Aorta (tissue), 5 donors: ENCODE measurements around the gene UBR4. TPM values are rescaled to one million over a fixed set of nuclear protein-coding genes. Genes with fewer than 3 reads are reported as not detected.

Source experiments
- ATAC-seq: fragments of 200-7000 bp; cut with Tn5 transposase; one replicate; pipeline ENCODE4 v1.9.1; 2022; ENCODE audit warnings: moderate library complexity; ENCODE audit not compliant: low FRiP score
- DNase-seq, 2 donors: peaks; one replicate each; pipeline ENCODE4 v3.0.0-alpha.2; 2020
- H3K27ac ChIP-seq, 2 donors: one replicate each; pipeline ENCODE4 v1.5.1; 2013; ENCODE audit warnings: low read length in 2 of 2, mild to moderate bottlenecking in 2 of 2, moderate library complexity in 2 of 2, control low read depth in 1 of 2, inconsistent platforms in 1 of 2, low read depth in 1 of 2
- H3K27me3 ChIP-seq, 2 donors: one replicate each; pipeline ENCODE4 v1.6.1; 2013; ENCODE audit warnings: control low read depth in 1 of 2, low read length in 1 of 2, mild to moderate bottlenecking in 1 of 2, moderate library complexity in 1 of 2; ENCODE audit not compliant: insufficient read depth in 2 of 2, control insufficient read depth in 1 of 2
- H3K36me3 ChIP-seq, 2 donors: one replicate each; pipeline ENCODE4 v1.6.1; 2013; ENCODE audit warnings: control low read depth in 1 of 2, low read length in 1 of 2, mild to moderate bottlenecking in 1 of 2; ENCODE audit not compliant: insufficient read depth in 2 of 2, control insufficient read depth in 1 of 2
- H3K4me1 ChIP-seq, 2 donors: one replicate each; pipeline ENCODE4 v1.6.1; 2013; ENCODE audit warnings: low read length in 2 of 2, control low read depth in 1 of 2, mild to moderate bottlenecking in 1 of 2, moderate library complexity in 1 of 2; ENCODE audit not compliant: insufficient read depth in 2 of 2, control insufficient read depth in 1 of 2
- H3K4me3 ChIP-seq, 2 donors: one replicate each; pipeline ENCODE4 v1.5.1; 2013; ENCODE audit warnings: low read length in 2 of 2, control low read depth in 1 of 2, mild to moderate bottlenecking in 1 of 2
- H3K9me3 ChIP-seq: one replicate; pipeline ENCODE4 v1.6.1; 2013; ENCODE audit warnings: mild to moderate bottlenecking, low read length; ENCODE audit not compliant: control insufficient read depth
- WGBS, 2 donors: extraction: QIAGEN DNeasy Blood & Tissue Kit; methylation state at CpG; one replicate each; pipeline ENCODE4 v1.1.7; 2013; 5-methylcytosine and 5-hydroxymethylcytosine counted together
- intact Hi-C, 2 donors: fragments of 100-400 bp; cut with DNase I; formaldehyde crosslinking; loops; one replicate each; pipeline versions ENCODE4 v1.14.2 to v1.15.0; 2022
- polyA plus RNA-seq, 2 donors: library from polyadenylated mRNA; stranded (reverse); fragments of 200-250 nt; gene quantifications; one replicate each; pipeline ENCODE4 v1.2.3, GENCODE V29; 2013
- total RNA-seq, 2 donors: library from RNA; stranded (reverse); fragmentation: NEBNext Ultra II Directional; extraction: Animal tissue kit (Norgen Biotek cat#: 25700); gene quantifications; one replicate each; pipeline ENCODE4 v1.2.1, GENCODE V29; 2021
- donor health status: healthy with polysubstance abuse.
- donor health status: Bipolar disorder and iron deficiency.
- donor health status: DM: no; HTN: no; CAD: no.
- donor health status: DM: no; HTN: no; CAD: no.
- donor health status: DM: yes; HTN: yes; CAD: no.

UBR4 gene
- total and polyA plus RNA-seq, 4 donors: 16.4 to 293 (median 187) TPM

DNA sequence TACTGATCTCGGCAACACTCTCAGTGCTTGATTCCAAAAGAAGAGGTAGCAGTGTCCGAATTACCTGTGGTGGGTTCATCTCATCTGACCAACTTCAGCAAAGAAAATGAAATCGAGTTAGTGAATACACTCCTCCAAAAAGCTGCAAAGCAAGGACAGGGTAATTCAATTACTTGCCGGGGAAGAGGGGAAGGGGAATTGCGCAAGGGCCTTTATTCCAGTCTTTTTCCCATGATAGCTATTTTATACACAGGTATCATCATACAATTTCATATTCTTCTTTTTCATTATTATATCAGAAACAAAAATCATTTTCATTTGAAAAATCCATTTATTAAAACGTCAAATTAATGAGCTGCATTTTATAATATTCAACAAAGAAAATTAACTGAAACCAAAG lies 42.9 kb downstream of the UBR4 start:
- Histone ChIP-seq H3K4me3 (no peak overlapping the region), H3K4me1 (peaks cover 0 to 3% of the 10 kb centered on the region in 2 donors), H3K27me3 (no peaks in the 10 kb centered on the region), H3K27ac (no peak overlapping the region), H3K36me3 (peaks cover 26 to 27% of the 10 kb centered on the region in 2 donors), H3K9me3 (no peaks in the 10 kb centered on the region)
- intact Hi-C loops: no loop called here
- ATAC-seq: no peak
- DNase-seq: no peak
- WGBS, 2 donors: 94 to 95% methylated on average over 6 of the region's 6 CpGs

DNA sequence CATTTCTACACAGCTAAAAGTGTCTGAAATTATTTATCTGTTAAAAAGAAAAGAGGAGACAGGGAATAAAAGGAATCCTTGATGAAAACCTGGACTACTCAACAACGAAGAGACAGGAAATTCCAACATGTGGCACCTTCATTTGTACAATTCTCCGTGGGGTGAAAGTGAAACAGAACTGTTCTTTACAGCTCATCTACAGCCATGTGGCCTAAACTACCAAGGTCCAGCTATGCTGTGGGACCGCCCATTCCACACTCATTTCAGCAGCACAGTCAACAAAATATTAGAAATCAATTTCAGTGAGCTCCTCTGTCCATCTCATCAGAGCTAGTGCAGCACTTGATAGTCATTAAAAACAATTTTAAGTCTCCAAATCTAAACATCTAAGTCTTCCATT lies 44.0 kb downstream of the UBR4 start:
- Histone ChIP-seq H3K4me1 (peaks cover 0 to 3% of the 10 kb centered on the region in 2 donors), H3K27ac (no peak overlapping the region), H3K4me3 (no peak overlapping the region), H3K27me3 (no peaks in the 10 kb centered on the region), H3K9me3 (no peaks in the 10 kb centered on the region), H3K36me3 (peaks cover 28 to 31% of the 10 kb centered on the region in 2 donors)
- intact Hi-C loops: no loop called here
- DNase-seq (no peak), ATAC-seq (no peak)
- WGBS, 2 donors: 73 to 81% methylated on average over 3 of the region's 3 CpGs

DNA sequence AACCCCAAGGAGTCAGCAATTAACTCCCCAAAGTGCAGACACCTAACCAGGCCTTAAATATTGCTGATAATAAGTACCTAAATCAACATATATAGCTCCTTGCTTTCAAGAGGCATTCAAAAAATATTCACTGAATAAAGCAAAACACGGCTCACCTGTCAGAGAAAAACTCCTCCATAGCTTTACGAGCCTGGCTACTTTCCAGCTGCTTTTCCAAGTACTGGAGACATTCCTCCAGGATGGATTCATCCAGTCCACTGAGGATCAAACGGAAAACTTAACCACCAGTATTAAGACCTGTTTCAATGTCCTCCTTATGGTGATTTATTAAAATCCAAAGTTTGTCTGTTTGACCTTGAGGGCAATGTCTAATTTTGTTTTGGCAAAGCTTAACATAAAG lies 44.6 kb downstream of the UBR4 start:
- H3K4me1 ChIP-seq: peaks cover 0 to 3% of the 10 kb centered on the region in 2 donors
- peaks cover 31 to 33% of the 10 kb centered on the region in 2 donors for H3K36me3 ChIP-seq
- peak overlapping the region in 1 of 2 donors; percentile 38 for H3K27ac ChIP-seq
- 50 to 54% methylated on average over 3 of the region's 3 CpGs for WGBS, 2 donors
- intact Hi-C loops: no loop called here
- no peak for ATAC-seq
- H3K27me3 ChIP-seq: no peaks in the 10 kb centered on the region
- H3K9me3 ChIP-seq: no peaks in the 10 kb centered on the region
- DNase-seq: no peak
- no peak overlapping the region for H3K4me3 ChIP-seq

DNA sequence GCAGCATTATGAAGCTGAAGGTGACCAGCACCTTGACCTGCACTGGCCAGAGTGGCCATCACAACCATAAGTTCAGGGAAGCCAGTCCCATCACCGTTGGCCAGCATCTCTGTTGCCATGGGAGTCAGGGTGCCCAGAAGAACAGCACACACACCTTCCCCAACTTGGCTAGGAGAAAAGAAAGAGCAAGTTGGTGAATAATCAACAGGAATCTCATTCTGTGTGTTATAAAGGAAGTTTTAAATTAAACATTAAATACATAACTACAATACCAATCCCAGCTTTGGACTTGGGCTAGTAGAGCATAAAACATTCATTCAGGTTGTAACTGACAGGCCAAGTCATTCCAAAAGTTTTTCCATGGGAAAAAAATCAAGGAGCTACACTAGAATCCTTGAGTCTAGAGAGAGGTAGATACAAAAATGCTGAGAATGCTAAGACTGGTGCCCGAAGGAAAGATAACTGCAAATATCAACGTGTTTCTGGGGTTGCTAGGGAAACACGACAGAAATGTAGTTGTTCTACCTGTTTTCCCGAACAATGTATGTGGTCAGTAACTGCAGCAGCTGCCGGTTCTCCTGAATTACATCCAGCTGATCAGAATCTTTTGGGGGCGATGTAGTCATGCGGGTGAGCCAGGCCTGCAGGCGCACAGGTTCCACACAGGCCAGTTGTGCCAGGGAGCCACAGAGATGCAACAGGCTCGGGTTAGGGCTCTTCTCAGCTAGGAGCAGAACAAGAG lies 45.6 kb downstream of the UBR4 start:
- H3K4me1 ChIP-seq: peaks cover 0 to 3% of the 10 kb centered on the region in 2 donors
- H3K4me3 ChIP-seq: no peak overlapping the region
- 75 to 82% methylated on average over 10 of the region's 10 CpGs for WGBS, 2 donors
- intact Hi-C loops: no loop called here
- no peaks in the 10 kb centered on the region for H3K9me3 ChIP-seq
- DNase-seq: no peak
- H3K36me3 ChIP-seq: peaks cover 30 to 32% of the 10 kb centered on the region in 2 donors
- peak overlapping the region in 1 of 2 donors; percentile 16 for H3K27ac ChIP-seq
- H3K27me3 ChIP-seq: no peaks in the 10 kb centered on the region
- ATAC-seq: no peak

DNA sequence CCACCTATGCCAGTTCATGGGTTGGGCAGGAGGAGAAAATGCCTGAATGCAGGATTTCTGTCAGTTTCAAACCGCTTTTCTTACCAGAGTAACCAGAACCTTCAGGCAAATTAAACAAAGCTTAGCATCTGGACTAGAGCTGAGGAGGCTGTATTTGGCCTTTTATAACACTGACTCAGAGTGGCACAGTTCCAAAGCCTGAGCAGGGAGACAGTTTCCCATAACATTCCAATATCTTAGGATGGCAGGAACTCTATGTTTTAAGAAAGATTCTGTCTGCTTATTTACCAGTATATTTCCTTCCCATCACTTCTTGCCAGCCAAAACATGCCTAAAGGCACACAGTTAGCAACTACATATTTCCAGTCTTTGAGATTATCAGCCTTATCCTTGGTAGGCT lies 46.8 kb downstream of the UBR4 start:
- peaks cover 30 to 31% of the 10 kb centered on the region in 2 donors for H3K36me3 ChIP-seq
- DNase-seq (no peak), ATAC-seq (no peak)
- intact Hi-C loops: no loop called here
- H3K4me3 ChIP-seq: no peak overlapping the region
- no peaks in the 10 kb centered on the region for H3K9me3 ChIP-seq
- H3K27me3 ChIP-seq: no peaks in the 10 kb centered on the region
- peaks cover 0 to 3% of the 10 kb centered on the region in 2 donors for H3K4me1 ChIP-seq
- peak overlapping the region in 1 of 2 donors; percentile 41 for H3K27ac ChIP-seq
- WGBS, 2 donors: 7 to 15% methylated on average over 1 of the region's 1 CpG

DNA sequence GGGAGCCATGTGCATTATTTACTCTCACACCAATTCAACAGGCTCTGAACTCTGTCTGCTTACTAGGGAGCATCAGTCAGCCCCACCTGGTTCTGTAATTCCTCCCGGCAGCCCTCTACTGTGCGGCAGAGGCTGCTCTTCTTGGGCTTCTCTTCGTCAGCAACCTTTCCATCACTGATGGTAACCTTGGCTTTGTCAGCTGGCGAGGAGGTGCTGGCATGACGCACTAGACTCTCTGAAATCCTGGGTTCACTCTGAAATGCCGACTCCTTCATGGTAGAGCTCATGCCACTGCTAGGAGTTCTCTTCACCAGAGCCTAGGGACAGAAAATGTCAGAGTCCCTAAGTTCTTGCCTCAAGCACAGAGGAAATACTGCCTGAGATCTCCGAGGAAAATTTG lies 49.2 kb downstream of the UBR4 start:
- DNase-seq: no peak
- ATAC-seq: no peak

DNA sequence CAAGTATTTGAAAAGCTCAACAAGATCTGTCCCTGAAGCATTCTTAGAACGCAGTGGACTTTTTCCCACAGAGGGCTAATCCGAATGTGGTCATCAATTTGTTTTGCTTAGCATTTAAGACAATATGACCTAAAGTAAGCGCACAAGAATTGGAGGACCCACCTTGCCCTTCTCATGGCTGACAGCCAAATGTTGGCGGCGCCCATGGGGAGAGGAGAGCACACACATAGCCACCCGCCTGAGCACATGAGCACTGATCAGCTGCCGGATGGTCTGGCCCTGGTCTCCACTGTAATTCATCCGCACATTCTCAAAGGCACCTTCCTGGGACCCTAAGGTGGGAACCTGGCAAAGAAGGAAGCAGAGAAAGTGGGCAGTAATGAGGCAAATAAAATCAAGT lies 52.4 kb downstream of the UBR4 start:
- peaks cover 28 to 36% of the 10 kb centered on the region in 2 donors for H3K36me3 ChIP-seq

More for the DNA sequence above, 49.2 kb downstream of the UBR4 start:
- WGBS, 2 donors: 90 to 92% methylated on average over 7 of the region's 7 CpGs
- Histone ChIP-seq H3K4me3 (no peak overlapping the region), H3K27me3 (no peaks in the 10 kb centered on the region), H3K36me3 (peaks cover 28 to 32% of the 10 kb centered on the region in 2 donors), H3K27ac (no peak overlapping the region), H3K9me3 (no peaks in the 10 kb centered on the region), H3K4me1 (peaks cover 0 to 3% of the 10 kb centered on the region in 2 donors)
- intact Hi-C loops: no loop called here

DNA sequence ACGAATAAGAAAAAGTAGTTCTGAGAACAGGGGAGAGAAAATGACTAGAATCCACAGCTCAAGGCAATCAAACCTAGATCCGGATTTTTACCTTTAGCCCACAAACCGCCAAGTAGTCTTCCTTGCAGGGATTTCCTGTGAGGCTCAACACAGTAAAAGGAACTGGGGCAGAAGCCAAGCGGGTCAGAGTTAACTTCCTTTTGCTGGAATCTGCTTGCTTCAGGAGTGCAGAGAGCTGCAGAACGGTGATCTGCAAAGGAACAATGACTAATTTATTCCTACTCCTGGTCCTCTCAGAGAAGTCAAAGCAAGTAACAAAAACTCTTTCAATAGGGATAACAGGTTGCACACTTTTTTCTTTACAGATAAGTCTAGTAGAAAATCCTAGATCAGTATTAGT lies 53.4 kb downstream of the UBR4 start:
- Histone ChIP-seq H3K4me3 (no peak overlapping the region), H3K27ac (no peak overlapping the region), H3K27me3 (no peaks in the 10 kb centered on the region), H3K36me3 (peaks cover 29 to 35% of the 10 kb centered on the region in 2 donors), H3K9me3 (no peaks in the 10 kb centered on the region), H3K4me1 (no peaks in the 10 kb centered on the region)
- peak; percentile 47 for ATAC-seq
- WGBS, 2 donors: 68 to 74% methylated on average over 5 of the region's 5 CpGs
- intact Hi-C loops: no loop called here
- peak in 1 of 2 donors; percentile 51 for DNase-seq

More for the DNA sequence above, 52.4 kb downstream of the UBR4 start:
- H3K4me3 ChIP-seq: no peak overlapping the region
- no peaks in the 10 kb centered on the region for H3K9me3 ChIP-seq
- intact Hi-C loops: no loop called here
- 89 to 90% methylated on average over 8 of the region's 8 CpGs for WGBS, 2 donors
- no peaks in the 10 kb centered on the region for H3K27me3 ChIP-seq
- ATAC-seq (no peak), DNase-seq (no peak)
- H3K27ac ChIP-seq: no peak overlapping the region
- H3K4me1 ChIP-seq: no peaks in the 10 kb centered on the region

DNA sequence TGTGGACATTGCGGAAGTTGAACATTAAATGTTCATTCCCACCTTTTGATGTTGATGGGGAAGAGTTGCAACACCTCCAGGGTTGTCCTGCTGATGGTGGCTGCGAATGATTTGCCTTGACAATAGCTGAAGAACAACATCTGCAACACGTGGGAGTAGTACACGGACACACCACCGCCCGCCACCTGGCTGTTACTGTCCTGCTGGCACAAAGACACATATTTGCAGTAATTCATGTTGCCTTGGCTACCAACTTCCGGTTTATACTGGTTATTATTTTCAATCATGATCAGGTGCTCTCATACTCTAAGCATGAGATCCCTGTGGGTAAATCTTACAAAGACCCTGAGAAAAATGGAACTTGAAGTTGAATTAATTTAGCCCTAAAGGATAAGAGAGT lies 55.2 kb downstream of the UBR4 start:
- Histone ChIP-seq H3K36me3 (peaks cover 30 to 32% of the 10 kb centered on the region in 2 donors), H3K27me3 (no peaks in the 10 kb centered on the region), H3K4me1 (no peaks in the 10 kb centered on the region), H3K27ac (no peak overlapping the region), H3K4me3 (no peak overlapping the region), H3K9me3 (no peaks in the 10 kb centered on the region)
- no peak for DNase-seq
- intact Hi-C loops: no loop called here
- 89 to 91% methylated on average over 7 of the region's 7 CpGs for WGBS, 2 donors
- no peak for ATAC-seq
